GM18861 (cell line): Measurements from ENCODE around the gene ANLN.

ENCODE experiments used
- ATAC-seq: cut with Tn5 transposase; IDR thresholded peaks from one replicate; pipeline ENCODE4 v1.9.1; 2021; ENCODE audit not compliant: unreplicated experiment

The ANLN gene, protein sequence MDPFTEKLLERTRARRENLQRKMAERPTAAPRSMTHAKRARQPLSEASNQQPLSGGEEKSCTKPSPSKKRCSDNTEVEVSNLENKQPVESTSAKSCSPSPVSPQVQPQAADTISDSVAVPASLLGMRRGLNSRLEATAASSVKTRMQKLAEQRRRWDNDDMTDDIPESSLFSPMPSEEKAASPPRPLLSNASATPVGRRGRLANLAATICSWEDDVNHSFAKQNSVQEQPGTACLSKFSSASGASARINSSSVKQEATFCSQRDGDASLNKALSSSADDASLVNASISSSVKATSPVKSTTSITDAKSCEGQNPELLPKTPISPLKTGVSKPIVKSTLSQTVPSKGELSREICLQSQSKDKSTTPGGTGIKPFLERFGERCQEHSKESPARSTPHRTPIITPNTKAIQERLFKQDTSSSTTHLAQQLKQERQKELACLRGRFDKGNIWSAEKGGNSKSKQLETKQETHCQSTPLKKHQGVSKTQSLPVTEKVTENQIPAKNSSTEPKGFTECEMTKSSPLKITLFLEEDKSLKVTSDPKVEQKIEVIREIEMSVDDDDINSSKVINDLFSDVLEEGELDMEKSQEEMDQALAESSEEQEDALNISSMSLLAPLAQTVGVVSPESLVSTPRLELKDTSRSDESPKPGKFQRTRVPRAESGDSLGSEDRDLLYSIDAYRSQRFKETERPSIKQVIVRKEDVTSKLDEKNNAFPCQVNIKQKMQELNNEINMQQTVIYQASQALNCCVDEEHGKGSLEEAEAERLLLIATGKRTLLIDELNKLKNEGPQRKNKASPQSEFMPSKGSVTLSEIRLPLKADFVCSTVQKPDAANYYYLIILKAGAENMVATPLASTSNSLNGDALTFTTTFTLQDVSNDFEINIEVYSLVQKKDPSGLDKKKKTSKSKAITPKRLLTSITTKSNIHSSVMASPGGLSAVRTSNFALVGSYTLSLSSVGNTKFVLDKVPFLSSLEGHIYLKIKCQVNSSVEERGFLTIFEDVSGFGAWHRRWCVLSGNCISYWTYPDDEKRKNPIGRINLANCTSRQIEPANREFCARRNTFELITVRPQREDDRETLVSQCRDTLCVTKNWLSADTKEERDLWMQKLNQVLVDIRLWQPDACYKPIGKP

DNA sequence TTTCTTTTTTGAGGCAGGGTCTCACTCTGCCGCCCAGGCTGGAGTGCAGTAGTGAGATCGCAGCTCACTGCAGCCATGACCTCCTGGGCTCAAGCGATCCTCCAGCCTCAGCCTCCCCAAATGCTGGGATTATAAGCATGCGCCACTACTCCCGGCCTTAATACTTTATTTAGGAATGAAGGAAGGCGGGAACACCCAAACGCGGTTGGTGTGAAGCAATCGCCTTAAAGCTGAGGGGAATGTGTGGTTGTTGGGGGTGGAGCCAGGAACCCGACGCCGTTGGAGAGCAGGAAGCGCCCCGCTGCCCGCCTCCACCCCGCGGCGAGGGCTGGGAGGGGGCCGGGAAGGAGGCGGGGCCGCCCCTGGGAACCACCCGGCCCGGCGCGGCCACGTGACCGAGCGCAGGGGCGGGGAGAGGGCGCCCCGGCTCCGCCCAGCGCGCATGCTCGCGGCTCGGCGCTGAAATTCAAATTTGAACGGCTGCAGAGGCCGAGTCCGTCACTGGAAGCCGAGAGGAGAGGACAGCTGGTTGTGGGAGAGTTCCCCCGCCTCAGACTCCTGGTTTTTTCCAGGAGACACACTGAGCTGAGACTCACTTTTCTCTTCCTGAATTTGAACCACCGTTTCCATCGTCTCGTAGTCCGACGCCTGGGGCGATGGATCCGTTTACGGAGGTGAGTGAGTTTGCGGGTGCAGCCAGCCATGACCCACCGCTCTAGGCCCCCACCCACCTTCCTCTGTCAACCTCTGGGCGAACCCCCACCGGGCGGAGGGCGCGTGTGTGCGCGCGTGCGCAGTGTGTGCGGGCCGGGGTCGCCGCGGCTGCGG, at the start of gene ANLN:
ANLN (plus strand) TSS at position 492 of the 828 bp plus-strand sequence; CDS start at position 657, 165 bp downstream.
- peak; percentile 57 for ATAC-seq

DNA sequence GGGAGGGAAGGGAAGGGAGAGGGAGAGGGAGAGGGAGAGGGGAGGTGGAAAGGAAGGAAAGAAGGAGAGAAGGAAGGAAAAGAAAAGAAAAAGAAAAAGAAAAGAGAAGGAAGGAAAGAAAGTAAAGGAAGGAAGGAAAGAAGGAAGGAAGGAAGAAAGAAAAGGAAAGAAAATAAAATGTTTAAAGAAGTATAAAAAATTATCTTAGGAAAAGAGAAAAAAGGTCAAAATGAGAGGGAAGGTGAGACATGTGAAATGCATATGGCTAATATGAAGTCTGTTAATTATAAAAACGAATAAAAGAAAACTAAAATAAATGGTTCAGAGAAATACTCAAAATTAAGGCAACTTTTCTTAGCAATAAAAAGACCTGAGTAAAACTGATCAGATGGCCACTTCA, 46.1 kb upstream of the ANLN start:
- ATAC-seq, result no peak

DNA sequence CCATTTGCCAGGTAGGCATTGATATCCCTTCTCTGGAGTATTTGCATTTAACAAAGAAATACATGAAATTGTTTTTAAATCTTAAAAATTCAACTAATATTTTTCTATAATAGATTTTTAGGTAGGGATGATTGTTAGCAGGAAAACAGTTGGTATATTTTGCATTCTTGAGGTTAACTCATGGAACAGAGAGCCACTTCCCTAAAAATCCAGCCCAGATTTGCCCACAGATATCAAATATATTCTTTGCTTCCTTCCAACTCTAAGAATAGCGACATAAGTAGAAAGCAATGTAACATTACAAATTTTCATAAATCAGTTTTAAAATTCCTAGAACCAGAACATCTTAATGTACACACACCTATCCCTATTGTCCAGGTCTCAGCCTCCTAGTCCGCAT, 45.0 kb upstream of the ANLN start:
- no peak for ATAC-seq

DNA sequence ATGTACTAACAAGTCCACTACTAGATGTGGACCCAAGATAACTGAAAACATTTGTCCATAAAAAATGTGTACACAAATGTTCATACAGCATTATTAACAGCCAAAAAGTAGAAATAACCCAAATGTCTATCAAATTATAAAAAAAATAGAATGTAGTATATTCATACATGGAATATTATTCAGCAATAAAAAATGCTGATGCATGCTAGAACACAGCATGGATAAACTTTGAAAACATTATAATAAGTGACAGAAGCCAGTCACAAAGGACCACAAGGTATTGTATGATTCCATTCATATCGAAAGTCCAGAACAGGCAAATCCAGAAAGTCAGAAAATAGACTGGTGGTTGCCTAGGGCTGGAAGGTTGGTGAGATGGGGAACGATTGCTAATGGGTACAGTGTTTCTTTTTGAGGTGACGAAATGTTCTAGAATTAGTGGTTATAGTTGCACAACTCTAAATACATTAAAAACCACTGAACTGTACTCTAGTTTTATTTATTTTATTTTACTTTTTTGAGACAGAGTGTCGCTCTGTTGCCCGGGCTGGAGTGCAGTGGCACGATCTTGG, 43.3 kb upstream of the ANLN start:
- ATAC-seq, result no peak

DNA sequence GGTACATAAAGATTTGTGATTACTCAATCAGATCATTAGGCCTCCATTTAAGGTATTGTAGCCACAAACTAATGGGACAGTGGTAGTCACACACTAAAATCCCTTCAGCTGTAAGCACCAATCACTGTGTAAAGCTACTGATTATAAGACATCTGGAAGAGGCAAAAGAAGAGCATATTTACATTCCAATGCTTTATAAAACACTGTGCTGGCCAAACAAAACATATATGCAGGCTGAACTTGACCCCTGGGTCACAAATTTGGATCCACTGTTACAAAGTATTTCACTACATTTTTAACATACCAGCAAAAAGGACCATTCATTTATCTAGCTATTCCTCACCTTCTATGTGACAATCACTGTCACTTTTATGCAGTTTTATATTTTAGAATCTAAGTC, 41.4 kb upstream of the ANLN start:
- ATAC-seq, result no peak

DNA sequence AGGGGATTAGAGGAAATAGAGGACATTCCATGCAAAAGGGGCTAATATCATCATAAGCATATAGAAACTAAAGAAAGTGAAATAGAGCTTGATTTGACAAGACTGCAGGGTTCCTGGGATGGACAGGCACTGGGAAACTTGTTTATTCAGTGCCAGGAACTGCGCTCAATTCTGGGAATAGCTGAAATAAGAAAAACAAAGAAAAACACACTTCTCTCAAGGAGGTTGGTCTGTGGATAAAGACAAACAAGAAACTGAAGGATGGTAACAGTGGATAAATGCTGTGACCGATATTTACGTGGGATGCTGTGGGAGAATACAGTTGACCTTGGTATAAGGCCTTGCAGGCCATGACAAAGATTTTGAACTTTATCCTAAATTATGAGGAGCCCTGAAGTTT, 40.9 kb upstream of the ANLN start:
- no peak for ATAC-seq

DNA sequence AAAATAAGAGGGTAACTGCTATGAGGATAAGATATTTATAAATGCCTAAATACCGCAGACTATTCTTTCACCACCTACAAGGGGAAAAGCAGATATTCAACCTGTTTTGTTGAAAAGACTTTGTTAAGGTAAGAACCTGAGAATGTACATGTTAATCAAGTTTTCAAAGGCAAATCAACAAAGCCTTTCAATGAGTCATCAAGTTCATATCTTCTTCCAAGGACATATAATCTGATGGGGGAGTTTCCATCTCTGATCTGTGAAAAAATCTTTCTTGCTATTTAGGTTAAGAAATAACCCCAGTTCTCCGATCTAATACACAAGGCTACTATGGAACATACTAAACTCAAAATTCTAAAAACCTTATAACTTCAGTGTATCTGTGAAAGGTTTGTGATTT, 40.0 kb upstream of the ANLN start:
- ATAC-seq, result no peak

DNA sequence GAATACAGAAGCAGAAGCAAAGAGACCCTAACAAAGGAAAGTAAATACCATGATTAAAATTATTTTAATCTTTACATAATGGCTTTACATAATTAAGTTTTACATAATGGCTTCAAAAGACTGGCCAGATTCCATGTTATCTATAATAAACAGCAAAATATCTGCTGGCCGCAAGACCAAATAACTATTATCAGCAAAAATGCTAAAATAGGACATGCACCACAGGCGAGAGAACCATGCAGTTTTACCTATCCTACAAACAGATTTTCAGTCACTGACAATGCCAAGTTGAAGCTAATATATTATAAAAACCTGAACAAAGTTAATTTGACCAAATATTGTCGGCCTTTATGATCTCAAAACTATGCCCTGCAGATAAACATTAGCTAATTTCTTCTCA, 34.2 kb upstream of the ANLN start:
- ATAC-seq, result no peak

DNA sequence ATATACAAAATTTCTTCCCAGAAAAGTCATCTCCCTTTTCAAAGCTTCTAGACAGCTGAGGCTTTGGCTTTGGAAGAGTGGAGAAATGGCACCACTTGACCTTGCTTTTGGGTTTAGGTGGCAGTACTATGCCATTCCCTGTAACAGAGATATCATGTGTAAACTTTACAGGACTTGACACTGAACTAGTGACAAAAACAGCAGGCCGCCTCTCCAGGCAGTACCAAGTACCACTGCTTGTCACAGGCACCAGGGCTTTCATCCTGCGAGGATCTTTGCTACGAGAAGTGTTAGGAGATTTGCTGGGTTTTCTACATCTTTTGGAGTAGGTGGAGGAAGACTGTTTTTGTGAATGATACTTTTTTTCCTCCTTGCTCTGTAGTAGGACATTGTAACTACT, 32.6 kb upstream of the ANLN start:
- ATAC-seq, result no peak

DNA sequence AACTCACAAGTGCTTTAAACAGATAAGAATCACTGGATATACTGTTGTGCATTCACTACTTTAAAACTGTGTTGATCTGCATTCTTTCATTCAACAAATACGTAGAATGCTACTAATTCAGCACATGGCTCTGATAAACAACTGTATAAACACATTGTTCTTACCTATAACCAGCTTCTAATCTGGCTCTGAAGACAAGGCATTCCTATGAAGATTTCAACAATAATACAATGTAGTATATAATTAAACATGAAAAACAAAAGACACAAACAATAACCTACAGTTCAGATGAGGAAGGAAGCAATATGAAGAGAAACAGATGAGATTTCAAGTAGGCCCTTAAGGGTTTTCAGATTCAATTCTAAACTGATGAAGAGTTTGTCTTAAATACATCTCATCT, 31.1 kb upstream of the ANLN start:
- ATAC-seq, result no peak

DNA sequence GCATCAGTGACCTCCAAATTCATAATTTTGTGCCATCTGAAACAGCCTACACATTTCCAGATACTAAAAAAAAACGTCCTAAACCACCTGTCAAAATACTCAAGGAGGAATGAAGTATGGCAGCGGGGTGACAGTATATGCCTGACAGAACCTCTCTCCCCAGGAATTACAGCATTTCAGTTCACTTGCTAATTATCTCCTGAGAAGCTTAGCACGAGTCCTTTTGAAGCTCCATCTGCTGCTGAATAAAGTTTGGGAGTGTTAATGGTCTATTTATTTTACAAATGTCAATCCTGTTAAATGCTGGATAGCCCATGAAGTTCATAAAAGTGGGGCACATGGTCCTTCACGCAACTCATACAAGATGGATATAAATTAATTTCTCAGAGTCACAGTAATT, 29.4 kb upstream of the ANLN start:
- ATAC-seq, result no peak

DNA sequence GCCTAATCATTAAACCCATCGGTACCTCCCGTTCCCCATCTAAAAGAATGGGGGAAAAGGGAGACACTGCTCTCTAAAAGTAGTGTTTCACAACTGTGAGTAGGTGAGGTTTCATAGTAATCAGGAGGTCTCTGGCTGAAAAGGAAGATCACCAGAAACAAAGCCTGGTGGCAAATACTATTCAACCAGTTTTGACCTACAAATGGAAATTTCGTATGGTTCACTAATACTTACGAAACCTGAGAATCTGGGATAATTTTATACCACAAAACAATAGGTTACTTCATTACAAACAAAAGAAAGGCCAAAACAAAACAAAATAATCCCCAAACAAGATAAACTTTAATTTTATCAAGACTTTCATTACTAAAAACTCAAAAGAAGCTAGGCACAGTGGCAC, 28.4 kb upstream of the ANLN start:
- no peak for ATAC-seq

DNA sequence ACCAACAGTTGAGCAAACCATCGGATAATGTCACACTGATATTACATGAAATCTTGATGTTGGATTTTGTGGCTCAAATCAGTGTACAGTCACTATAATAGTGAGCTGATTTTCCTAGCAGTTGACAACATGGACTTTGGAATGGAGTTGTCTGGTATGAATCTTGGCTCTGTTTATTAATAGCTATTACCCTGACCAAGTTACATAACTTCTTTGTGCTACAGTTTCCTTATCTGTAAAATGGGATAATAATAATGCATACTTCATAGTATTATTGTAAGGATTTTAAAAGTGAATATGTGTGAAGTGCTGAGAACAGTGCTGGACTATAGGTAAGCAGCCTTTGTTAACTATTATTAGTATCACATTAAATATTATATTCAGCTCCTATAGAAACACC, 26.1 kb upstream of the ANLN start:
- no peak for ATAC-seq

DNA sequence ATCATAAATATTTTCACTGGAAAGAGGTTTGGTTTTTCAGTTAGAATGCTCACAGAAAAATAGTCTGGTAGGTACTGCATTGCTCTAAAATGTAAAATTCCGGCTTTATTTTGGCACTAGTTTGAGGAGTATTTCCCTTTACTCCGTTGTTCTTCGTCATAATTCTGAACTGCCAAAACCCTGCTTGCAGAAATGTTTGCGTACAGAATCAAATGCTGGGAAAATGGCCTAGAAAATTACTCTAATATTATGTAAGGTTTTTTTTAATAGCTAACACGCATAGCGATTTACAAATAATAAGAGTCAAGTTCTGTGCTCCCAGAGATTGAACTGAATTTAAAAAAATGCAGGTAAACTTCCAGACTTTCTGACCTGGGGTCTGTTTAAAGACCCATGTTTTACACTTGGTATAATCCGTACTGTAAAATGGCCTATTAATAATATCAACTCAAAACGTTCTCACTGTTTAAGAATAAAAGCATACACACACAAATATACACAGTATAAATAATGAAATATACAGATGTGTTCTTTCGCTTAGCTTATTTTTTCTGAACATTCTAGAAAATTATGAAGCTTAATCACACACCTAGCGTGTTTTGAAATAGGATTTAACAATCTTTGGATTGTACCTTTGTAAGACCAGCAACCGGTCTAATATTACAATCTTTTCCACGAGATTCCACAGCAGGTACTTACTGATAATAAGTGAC, 23.5 kb upstream of the ANLN start:
- ATAC-seq, result no peak

DNA sequence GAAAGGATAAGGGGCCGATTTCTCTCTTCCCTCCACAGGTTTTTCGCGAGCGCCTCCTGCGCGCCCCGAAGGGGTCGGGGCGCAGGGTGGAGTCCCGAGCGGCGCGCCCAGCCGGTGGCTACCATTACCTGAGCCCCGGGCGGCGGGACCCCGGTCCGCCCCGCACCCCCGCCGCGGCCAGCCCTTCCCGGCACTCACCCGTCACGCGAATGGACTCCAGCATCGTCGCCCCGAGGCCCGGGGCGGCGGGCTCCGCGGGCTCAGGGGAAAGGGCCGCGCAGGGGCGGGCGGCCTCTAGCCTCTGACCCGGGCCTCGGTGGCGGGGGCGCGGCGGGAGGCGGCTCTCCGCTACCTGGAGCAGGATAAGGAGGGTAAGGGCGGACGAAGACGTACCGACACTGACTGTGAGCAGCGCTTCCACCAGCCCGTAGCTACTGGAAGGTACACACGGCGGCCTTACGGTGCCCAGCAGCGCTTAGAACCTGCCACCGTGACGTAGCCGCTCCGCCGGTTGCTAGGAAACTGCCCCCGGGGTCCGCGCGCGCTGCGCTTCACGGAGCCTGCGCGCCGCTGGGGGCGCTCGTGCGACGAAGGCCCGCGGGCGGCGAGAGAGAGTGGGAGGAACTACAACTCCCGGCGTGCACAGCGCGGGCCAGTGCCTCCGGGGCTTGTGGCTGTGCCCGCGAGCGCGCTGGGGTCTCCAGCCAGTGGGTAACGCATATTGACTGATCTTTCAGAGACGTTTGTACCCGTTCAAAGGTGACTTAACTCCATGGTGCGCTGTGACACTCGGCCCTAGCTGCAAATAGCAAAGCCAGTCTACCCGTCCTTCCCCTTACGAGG, 22.7 kb upstream of the ANLN start:
- ATAC-seq, result peak; percentile 97

DNA sequence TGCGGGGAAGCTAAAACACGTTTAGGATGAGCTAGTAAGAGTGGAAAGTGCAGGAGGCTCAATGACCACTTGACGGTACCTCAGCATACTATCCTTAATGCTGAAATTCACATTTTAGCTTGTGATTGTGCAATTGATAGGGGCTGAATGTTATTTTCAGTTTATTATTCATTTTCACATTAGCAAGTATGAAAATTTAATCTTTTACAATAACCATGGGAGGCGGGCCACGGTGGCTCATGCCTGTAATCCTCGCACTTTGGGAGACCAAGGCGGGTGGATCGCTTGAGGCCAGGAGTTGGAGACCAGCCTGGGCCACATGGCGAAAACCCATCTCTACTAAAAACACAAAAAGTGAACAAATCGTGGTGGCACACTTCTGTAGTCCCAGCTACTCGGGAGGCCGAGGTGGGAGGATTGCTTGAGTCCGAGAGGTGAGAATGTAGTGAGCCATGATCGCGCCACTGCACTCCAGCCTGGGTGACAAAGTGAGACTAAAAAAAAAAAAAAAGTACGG, 22.0 kb upstream of the ANLN start:
- no peak for ATAC-seq

DNA sequence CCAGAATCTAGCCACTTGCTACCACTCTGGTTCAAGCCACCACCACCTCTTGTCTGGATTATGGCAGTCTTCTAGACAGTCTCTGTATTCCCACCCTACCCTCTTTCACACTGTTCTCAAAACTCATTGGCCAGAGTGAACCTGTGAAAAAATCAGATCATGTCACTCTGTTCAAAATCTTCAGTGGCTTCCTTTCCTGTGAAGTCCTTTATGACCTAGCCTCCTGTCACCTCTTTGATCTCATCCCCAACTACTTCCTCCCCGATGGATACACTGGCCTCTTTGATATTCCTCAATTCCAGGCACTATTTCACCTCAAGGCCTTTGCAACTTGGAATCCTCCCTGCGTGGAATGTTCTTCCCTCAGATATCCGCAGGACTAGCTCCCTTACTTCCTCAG, 21.2 kb upstream of the ANLN start:
- ATAC-seq, result no peak

DNA sequence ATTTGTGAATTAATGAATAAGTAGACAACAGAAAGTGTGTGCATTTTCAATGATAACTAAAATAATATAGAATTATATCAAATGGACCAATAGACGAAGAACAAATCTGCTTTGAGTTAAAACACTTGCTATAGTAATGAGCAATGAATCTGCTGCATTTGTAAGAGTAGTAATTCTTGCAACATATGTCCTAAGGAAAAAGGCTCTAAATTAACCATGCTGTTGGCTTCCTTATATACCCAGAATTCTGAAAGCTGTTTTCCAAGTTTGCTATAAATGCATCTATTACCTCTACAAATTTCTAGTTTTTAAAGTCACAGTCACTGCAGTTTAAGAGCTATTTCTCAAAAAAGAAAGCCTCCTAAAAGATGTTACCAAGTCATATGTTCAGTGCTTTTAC, 20.5 kb upstream of the ANLN start:
- no peak for ATAC-seq

DNA sequence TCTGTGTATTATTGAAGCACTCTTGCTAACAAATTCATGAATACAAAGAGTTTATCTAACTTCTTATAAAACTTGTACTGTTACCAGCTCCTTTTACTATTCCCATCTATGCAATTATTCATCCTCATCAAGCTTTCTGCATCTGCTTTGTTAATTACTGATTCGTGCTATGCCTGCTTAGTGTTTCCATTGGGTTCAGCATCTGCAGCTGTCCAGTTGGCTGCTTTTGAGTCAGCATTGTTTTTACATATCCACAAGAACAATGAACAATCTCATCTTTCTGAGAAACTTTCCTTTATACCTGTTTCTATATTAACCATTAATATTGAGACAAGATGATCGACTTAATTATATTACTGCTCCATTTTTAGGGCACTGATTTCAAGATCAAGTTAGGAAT, 19.6 kb upstream of the ANLN start:
- ATAC-seq, result no peak
